Omental fat pad (tissue), 4 donors: ENCODE data around the gene INHBE. TPM values are rescaled to one million over a fixed set of nuclear protein-coding genes. Genes with fewer than 3 reads are reported as not detected.

Experiments used
- ATAC-seq: fragments of 150-250 bp; one replicate; pipeline ENCODE4 v1.9.1; 2016; ENCODE audit warnings: mild to moderate bottlenecking, moderate library complexity; ENCODE audit not compliant: low FRiP score
- DNase-seq: peaks from one replicate; pipeline ENCODE4 v3.0.0-alpha.2; 2019; ENCODE audit warnings: low spot score
- total RNA-seq, 4 donors: library from RNA; depleted of rRNA; stranded (reverse); fragments of >200 nt; gene quantifications; one replicate each; pipeline ENCODE4 v1.1.0, GENCODE V29; 2016
- TF ChIP-seq, protein P1 (sequence below), 3 donors: fragments of 450-650 bp; IDR thresholded peaks; one replicate each; pipeline ENCODE4 v1.5.1; 2016 to 2017; ENCODE audit warnings: antibody characterized with exemption in 3 of 3, mild to moderate bottlenecking in 3 of 3, moderate library complexity in 2 of 3

Gene INHBE
- total RNA-seq, 4 donors from 2014 or later, result 0.25 TPM; not detected in 3

DNA sequence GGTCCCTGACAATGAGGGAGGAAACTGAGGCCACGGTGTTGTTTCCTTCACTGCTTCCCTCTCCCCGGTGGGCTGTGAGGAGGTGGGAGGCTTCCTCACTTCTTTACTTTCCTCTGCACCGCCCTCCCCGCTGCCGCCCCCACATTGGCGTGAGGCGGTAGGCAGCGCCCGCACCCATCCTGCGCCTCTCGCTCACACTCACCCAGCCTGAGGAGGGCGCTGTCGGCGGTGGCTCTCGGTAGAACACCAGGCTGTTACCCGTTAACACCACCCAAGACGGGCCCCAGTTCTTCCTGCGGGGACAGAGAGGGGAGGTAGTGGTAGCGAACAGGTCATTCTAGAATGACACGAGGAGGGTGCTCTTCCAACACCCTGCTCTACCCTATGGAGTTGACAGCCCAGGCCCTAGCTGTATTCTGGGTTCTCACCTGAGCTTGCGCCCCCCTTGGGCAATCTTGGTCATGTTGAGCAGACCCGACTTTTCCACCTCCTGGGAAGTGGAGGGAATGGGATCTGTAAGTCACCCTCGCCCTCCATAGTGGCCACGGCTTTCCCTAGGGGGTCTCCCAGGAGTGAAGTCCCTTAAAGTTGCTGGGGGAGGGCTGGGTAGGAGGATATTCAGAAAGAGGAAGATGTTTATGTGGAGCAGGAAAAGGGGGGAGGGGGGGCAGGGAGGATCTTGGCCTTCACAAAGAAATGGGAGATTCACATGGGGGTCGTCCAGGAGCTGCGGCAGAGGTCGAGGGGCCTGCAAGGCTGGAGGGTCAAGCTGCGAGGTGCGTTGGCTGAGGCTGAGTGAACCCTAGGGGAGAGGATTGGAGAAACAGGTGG, 21.3 kb downstream of the INHBE start:
- ATAC-seq, result no peak
- TF ChIP-seq, protein P1, sequence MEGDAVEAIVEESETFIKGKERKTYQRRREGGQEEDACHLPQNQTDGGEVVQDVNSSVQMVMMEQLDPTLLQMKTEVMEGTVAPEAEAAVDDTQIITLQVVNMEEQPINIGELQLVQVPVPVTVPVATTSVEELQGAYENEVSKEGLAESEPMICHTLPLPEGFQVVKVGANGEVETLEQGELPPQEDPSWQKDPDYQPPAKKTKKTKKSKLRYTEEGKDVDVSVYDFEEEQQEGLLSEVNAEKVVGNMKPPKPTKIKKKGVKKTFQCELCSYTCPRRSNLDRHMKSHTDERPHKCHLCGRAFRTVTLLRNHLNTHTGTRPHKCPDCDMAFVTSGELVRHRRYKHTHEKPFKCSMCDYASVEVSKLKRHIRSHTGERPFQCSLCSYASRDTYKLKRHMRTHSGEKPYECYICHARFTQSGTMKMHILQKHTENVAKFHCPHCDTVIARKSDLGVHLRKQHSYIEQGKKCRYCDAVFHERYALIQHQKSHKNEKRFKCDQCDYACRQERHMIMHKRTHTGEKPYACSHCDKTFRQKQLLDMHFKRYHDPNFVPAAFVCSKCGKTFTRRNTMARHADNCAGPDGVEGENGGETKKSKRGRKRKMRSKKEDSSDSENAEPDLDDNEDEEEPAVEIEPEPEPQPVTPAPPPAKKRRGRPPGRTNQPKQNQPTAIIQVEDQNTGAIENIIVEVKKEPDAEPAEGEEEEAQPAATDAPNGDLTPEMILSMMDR (IDR thresholded peaks at IDR 0.05), result no peak
- no peak for DNase-seq

DNA sequence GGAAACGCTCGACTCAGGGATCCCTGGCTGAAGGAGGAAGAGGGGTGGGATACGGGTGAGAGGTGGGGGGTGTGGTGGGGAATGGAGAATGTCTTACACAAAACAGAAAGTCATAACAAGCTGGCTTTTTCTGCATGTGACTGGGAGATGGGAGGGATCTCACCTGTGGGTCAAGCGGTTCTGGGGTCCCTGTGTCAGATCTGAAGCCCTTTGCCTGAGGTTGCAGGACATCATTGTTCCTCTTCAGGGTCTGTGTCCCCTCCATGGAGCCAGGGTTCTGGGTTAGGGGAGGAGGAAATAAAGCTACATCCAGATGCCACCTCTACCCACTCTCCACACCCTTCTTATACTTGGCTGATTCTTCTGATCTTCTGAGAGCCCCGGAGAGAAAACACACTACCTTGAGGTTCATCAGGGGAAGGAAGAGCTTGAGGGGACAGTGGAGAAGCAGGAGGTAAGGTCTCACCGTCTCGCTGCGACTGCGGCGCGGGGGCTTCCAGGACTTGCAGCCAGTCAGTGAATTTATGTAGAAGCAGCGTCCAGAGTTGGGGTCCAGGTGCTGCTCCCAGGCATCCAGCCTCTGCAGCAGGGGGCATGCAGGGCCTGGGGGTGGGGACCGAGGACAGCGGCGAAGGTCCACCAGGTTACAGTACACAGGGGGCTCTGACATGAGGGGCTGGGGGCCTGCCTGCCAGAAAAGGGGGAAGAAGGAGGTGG, 22.0 kb downstream of the INHBE start:
- ATAC-seq (no peak), DNase-seq (no peak)
- TF ChIP-seq, protein P1 (IDR thresholded peaks at IDR 0.05), result no peak

DNA sequence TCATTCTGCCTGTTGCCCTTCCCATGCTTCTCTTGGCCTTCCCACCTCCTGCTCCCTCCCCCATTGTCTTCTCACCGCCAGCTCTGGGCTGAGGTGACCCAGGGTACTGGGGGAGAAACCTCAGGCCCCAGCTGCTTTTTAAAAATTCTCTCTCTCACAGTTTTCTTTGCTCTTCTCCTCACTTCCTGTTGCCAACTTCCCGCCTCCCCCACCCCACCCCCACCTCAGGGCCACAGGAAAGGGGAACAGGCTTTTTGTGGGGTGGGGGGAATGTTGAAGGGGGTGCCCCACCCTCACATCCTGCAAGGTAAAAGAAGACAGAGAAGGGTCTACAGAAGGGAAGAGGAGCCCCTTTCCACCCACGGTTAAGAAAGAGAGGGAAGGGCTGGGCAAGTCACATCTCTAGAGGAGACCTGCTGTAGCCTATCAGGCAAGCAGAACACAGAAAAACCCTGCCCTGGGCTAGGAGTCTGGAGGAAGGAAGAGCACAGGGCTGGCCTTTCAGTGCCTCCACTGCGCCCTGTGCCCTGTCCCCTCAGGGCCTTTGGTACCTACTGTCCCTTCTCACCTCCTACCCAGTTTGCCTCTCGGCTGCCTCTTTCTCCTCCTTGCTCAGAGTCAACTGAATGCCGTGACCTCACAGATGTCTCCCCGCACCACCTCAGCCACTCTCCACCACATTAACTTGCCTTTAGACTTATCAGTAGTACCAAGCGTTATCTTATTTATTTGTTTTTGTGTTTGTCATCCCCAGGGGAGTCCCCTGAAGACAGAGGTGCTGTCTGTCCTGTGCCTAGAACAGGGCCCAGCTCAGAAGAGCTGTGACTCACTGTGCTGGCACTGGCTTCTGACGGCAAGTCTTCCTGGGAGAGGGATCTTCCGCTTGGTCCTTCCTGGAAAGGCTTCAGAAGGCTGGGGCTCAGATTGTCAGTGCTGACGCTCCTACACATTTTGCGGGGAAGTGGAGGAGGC, 22.9 kb downstream of the INHBE start:
- TF ChIP-seq, protein P1 (IDR thresholded peaks at IDR 0.05), result no peak
- DNase-seq, result no peak
- peak; percentile 64 for ATAC-seq

DNA sequence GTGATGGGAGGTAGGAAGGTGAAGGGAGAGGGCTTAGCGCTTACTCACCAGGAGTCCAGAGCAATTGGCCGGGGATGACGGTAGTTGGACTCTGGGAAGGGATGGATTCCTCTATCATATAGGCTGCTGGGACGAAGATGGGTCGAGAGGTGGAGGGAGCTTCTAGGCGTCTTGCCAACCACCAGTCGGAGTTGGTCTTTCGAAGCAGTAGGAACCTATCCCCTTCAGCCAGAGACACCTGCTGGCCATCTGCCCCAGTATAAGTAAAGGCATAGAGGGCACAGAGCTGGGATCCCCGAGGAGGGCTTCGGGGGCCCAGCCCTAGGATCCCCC, 23.9 kb downstream of the INHBE start:
- ATAC-seq (no peak), DNase-seq (no peak)
- TF ChIP-seq, protein P1 (IDR thresholded peaks at IDR 0.05), result no peak

DNA sequence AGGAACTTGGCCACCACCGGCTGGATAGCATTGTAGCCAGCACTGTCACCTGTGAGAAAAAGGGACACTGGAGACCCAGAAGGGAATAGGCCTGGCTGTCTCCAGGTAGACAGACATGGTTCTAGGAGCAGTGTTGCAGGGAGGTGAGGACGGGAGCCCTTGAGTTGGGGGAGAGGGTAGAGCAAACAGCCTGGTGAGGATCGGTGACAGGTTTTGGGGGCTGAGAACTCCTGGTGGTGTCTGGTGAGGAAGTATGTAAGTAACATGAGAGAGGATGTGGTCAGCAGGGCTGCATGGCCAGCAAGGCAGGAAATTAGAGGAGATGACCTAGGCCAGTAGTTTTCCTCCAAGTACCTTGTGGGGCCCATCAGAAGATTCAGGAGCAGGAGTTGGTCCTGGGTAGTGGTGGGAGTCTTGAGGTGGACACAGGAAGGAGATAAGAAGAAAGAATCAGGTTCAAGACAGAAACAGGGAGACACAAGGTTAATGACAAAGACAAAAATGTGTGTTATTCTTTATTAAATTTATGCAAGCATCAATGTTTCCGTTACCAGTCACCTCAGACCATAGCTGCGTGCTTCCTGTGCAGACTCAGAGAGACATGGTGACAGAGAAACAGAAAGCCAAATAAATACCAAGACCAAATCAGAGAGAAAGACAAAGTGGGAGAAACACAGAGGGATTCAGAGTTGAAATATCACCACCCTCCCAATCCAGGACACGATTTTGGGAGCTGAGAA, 24.4 kb downstream of the INHBE start, which contains the start of gene ARHGAP9:
Gene ARHGAP9, minus strand, starts transcription at position 491 of the 740 bp plus-strand sequence. Its CDS starts 460 bp downstream, at position 31.
- ATAC-seq (no peak), DNase-seq (no peak)
- TF ChIP-seq, protein P1 (IDR thresholded peaks at IDR 0.05), result no peak

DNA sequence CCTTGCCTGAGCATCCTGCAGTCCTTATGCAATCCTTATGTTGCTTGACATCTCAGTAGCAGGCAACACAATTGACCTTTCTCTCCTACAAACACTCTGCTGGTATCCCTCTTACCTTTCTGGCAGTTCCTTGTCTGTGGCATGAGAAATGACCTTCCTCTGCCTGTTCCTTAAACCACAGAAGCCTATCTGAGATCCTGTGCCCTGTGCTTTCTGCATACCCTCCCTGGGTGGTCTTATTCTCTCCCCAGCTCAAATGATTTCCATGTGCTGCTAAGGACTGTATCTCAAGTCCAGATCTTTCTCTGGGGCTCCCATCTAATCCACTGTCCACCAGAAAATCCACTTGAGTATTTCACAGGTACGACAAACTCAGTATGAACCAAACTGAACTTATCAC, 26.6 kb downstream of the INHBE start:
- ATAC-seq, result no peak
- TF ChIP-seq, protein P1 (IDR thresholded peaks at IDR 0.05), result no peak

More for the DNA sequence above, 26.6 kb downstream of the INHBE start:
- no peak for DNase-seq
